ENCODE measurements around the gene TP53I11. TPM values are rescaled to one million over a fixed set of nuclear protein-coding genes. Genes with fewer than 3 reads are reported as not detected.

The TP53I11 gene
- total and polyA plus RNA-seq, 2 of the 13 experiments (the other 11 are each of a cell fraction or from before 2014, with no cell fraction given): not detected

GRCh38 chr11:44944181-44944852 lies 6.4 kb downstream of the TP53I11 start:
- ATAC-seq (no peak), DNase-seq (ENCODE audit: low spot score) (no peak), FAIRE-seq (no peak)
- POLR2A ChIA-PET: no interaction called here
- no peaks in the 10 kb centered on the region for H3K79me2 ChIP-seq (ENCODE audit: insufficient read depth, low read length)
- no peak overlapping the region for H3K9ac ChIP-seq (ENCODE audit: insufficient read depth, low read depth, low read length)
- no peaks in the 10 kb centered on the region for H3K4me1 ChIP-seq (ENCODE audit: insufficient read depth, low read length)
- intact Hi-C loops (cut with micrococcal nuclease; ENCODE audit: unreplicated experiment): no loop called here
- H3K4me2 ChIP-seq (ENCODE audit: low read depth, low read length): no peak overlapping the region
- no peak overlapping the region for H2AFZ ChIP-seq (ENCODE audit: low read length)
- H3K4me3 ChIP-seq (replicated peaks in 1 of 3; ENCODE audit: insufficient read depth in 1 of 3, low read depth in 2 of 3, low read length in 3 of 3): no peak overlapping the region
- H3K36me3 ChIP-seq (replicated peaks in 1 of 2; ENCODE audit: control insufficient read depth in 1 of 2, insufficient read depth in 2 of 2, low read length in 2 of 2): no peaks in the 10 kb centered on the region
- H4K20me1 ChIP-seq (ENCODE audit: insufficient read depth, low read length): no peaks in the 10 kb centered on the region
- no peaks in the 10 kb centered on the region for H3K9me3 ChIP-seq (ENCODE audit: low read length)
- in situ Hi-C loops (cut with HindIII; ENCODE audit: extremely low pct_ligation_motif_present, low pct_unique_long_range_greater_than_20kb): no loop called here
- no TSS peak for BruUV-seq (replicated peaks)
- CTCF ChIA-PET (ENCODE audit: low intra/inter-chr PET ratio, low total read pairs): no interaction called here
- 8% methylated on average over 6 of the region's 7 CpGs for WGBS (ENCODE audit: low lambda C conversion rate)
- no peak overlapping the region for H3K27ac ChIP-seq (ENCODE audit: extremely low read length, insufficient read depth, low read length)
- H3K27me3 ChIP-seq (ENCODE audit: control insufficient read depth in 1 of 2, insufficient read depth in 2 of 2, low read length in 2 of 2): peaks cover 6 to 40% of the 10 kb centered on the region in 2 experiments; a peak in 4 of 5 replicates
- TF ChIP-seq KLF9 (CRISPR knock-in tag; IDR thresholded peaks at IDR 0.05; ENCODE audit: low read depth) (no peak), ZNF670 (CRISPR knock-in tag; IDR thresholded peaks at IDR 0.05; ENCODE audit: borderline replicate concordance) (no peak), ZNF737 (CRISPR knock-in tag; IDR thresholded peaks at IDR 0.05; ENCODE audit: borderline replicate concordance) (no peak), BCLAF1 (IDR thresholded peaks at IDR 0.05) (no peak), MAFK (conservative IDR thresholded peaks at IDR 0.05 in 1 of 2, IDR thresholded peaks at IDR 0.05 in 1 of 2; ENCODE audit: low read length in 2 of 2) (no peak), ZNF800 (CRISPR knock-in tag; IDR thresholded peaks at IDR 0.05) (no peak), ZNF446 (CRISPR knock-in tag; IDR thresholded peaks at IDR 0.05) (no peak), ZNF251 (CRISPR knock-in tag; IDR thresholded peaks at IDR 0.05) (no peak), MXI1 (IDR thresholded peaks at IDR 0.05; ENCODE audit: borderline replicate concordance, low read depth, low read length) (no peak), POGZ (CRISPR knock-in tag; IDR thresholded peaks at IDR 0.05) (no peak), HOXD1 (CRISPR knock-in tag; IDR thresholded peaks at IDR 0.05) (no peak), HNRNPH1 (optimal IDR thresholded peaks at IDR 0.05; ENCODE audit: low read depth, low read length) (no peak), ZMYM4 (CRISPR knock-in tag; IDR thresholded peaks at IDR 0.05) (no peak)
- TF ChIP-seq, protein P1, sequence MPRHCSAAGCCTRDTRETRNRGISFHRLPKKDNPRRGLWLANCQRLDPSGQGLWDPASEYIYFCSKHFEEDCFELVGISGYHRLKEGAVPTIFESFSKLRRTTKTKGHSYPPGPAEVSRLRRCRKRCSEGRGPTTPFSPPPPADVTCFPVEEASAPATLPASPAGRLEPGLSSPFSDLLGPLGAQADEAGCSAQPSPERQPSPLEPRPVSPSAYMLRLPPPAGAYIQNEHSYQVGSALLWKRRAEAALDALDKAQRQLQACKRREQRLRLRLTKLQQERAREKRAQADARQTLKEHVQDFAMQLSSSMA (CRISPR knock-in tag; IDR thresholded peaks at IDR 0.05): no peak
- TF ChIP-seq, protein P2, sequence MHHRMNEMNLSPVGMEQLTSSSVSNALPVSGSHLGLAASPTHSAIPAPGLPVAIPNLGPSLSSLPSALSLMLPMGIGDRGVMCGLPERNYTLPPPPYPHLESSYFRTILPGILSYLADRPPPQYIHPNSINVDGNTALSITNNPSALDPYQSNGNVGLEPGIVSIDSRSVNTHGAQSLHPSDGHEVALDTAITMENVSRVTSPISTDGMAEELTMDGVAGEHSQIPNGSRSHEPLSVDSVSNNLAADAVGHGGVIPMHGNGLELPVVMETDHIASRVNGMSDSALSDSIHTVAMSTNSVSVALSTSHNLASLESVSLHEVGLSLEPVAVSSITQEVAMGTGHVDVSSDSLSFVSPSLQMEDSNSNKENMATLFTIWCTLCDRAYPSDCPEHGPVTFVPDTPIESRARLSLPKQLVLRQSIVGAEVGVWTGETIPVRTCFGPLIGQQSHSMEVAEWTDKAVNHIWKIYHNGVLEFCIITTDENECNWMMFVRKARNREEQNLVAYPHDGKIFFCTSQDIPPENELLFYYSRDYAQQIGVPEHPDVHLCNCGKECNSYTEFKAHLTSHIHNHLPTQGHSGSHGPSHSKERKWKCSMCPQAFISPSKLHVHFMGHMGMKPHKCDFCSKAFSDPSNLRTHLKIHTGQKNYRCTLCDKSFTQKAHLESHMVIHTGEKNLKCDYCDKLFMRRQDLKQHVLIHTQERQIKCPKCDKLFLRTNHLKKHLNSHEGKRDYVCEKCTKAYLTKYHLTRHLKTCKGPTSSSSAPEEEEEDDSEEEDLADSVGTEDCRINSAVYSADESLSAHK (CRISPR knock-in tag; IDR thresholded peaks at IDR 0.05; ENCODE audit: borderline replicate concordance): no peak
- TF ChIP-seq, protein P3, sequence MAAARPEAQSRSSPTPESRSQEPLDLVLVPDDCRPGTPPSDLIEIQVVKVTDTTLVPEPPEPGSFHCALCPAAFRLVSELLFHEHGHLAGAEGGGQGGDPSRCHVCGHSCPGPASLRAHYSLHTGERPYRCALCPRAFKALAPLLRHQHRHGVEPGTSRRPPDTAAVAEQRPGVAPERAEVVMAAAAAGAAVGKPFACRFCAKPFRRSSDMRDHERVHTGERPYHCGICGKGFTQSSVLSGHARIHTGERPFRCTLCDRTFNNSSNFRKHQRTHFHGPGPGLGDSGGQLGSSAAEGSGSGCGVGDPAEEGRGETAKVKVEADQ (CRISPR knock-in tag; IDR thresholded peaks at IDR 0.05; ENCODE audit: borderline replicate concordance): no peak

Data from HepG2 (cell line).